Subcutaneous abdominal adipose tissue (tissue), 5 donors: Measurements from ENCODE around the gene ERVW-1.
"Not testable (repeated sequence)": the region's sequence is repeated elsewhere in the genome, so short reads cannot be mapped to it uniquely, and the experiment has no call there.

Source experiments
- H3K27ac ChIP-seq: one replicate; pipeline ENCODE4 v1.7.0; 2013; ENCODE audit warnings: low read depth, mild to moderate bottlenecking, inconsistent platforms, low read length, moderate library complexity
- H3K27me3 ChIP-seq, 5 donors: one replicate each; pipeline ENCODE4 v1.7.0; 2013; ENCODE audit warnings: low read length in 5 of 5, inconsistent platforms in 1 of 5; ENCODE audit not compliant: control insufficient read depth in 5 of 5, insufficient read depth in 4 of 5
- H3K36me3 ChIP-seq, 5 donors: one replicate each; pipeline ENCODE4 v1.7.0; 2013; ENCODE audit warnings: low read length in 5 of 5; ENCODE audit not compliant: control insufficient read depth in 5 of 5, insufficient read depth in 5 of 5
- H3K4me1 ChIP-seq, 5 donors: one replicate each; pipeline ENCODE4 v1.7.0; 2013; ENCODE audit warnings: low read length in 5 of 5, mild to moderate bottlenecking in 3 of 5, moderate library complexity in 1 of 5; ENCODE audit not compliant: control insufficient read depth in 5 of 5, insufficient read depth in 5 of 5
- H3K4me3 ChIP-seq, 5 donors: one replicate each; pipeline ENCODE4 v1.7.0; 2013; ENCODE audit warnings: low read length in 5 of 5, low read depth in 1 of 5
- H3K9ac ChIP-seq, 5 donors: one replicate each; pipeline ENCODE4 v1.7.0; 2013; ENCODE audit warnings: low read length in 5 of 5, mild to moderate bottlenecking in 4 of 5, moderate library complexity in 3 of 5
- H3K9me3 ChIP-seq, 5 donors: one replicate each; pipeline ENCODE4 v1.7.0; 2013; ENCODE audit warnings: low read length in 5 of 5; ENCODE audit not compliant: control insufficient read depth in 5 of 5
- donor health status: healthy.
- donor health status: healthy.
- donor health status: healthy.
- donor health status: healthy.
- donor health status: healthy.

ERVW-1 gene

DNA sequence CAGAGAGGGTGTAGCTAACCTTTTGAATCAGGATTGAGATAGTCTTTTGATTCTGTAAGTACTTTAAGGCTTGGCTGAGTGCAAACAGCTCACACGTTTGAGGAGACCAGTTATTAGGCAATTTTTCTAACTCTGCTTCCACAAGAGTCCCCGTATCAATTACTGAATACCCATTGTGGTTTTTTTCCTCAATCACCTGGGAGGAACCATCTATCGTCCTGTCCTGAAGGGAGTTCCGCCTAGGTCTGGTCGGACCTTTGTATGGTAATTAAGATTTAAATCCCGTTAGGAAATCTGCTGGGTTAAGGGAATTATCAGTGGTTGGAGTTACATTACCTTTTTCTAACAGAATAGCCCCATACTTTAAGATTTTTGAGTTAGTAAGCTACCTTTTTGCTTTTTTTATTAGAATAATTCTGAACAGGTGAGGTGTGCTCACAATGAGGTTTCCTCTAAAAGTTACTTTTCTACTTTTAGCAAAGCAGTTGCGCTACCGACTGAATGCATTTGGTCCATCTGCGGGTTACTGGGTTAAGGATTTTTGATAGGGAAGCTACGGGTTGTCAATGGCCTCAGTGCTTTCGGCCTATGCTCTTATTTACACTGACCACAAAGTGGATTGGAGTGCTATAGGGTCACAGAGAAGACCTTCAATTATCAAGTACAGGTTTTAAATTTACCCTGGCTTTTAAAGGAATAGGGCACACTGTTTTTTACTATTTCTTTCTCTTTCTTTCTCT is 1.7 kb downstream of the ERVW-1 start:
- H3K9me3 ChIP-seq, H3K4me1 ChIP-seq, H3K4me3 ChIP-seq, H3K27me3 ChIP-seq, H3K9ac ChIP-seq, H3K27ac ChIP-seq: not testable (repeated sequence)
- peaks cover 0 to 29% (median 4%) of the 10 kb centered on the region in 5 donors for H3K36me3 ChIP-seq

DNA sequence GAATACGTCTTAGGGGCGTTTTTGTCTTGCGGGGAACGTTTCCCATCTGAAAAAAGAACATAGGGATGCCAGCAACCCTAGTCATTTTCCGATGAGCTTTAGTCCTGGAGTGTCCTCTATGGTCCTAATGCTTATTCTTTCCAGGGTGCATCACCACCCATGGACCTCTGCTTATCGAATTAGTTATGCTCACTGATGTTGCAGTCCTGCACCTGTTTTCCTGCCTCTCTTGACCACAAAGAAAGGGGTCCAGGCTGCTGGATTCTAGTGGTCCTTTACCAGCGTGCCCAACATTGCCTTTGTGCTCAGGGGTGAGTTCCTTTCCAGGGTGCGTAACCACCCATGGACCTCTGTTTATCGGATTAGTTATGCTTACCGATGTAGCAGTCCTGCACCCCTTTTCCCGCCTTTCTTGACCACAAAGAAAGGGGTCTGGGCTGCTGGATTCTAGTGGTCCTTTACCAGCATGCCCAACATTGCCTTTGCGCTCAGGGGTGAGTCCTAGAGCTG is 2.4 kb downstream of the ERVW-1 start:
- not testable (repeated sequence) for H3K27ac ChIP-seq, H3K27me3 ChIP-seq, H3K4me1 ChIP-seq, H3K4me3 ChIP-seq, H3K9me3 ChIP-seq, H3K9ac ChIP-seq
- H3K36me3 ChIP-seq = peaks cover 0 to 29% (median 4%) of the 10 kb centered on the region in 5 donors

DNA sequence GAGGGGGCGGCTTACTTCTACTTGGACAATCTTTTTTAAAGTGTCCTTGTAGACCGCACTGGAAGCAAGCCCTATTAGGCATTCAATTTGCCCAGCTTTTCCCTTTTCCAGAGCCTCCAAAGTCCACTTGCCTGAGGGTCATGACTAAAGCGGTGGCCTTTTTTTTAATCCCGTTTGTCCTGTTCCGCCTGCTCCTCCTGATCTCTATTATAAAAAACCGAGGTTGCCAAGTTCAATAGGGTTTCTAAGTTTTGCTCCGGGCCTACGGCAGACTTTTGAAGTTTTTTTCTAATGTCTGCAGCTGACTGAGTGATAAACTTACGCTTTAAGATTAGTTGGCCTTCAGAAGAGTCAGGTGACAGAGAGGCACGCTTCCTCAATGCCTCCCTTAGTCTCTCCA is 3.8 kb downstream of the ERVW-1 start:
- not testable (repeated sequence) for H3K4me1 ChIP-seq

DNA sequence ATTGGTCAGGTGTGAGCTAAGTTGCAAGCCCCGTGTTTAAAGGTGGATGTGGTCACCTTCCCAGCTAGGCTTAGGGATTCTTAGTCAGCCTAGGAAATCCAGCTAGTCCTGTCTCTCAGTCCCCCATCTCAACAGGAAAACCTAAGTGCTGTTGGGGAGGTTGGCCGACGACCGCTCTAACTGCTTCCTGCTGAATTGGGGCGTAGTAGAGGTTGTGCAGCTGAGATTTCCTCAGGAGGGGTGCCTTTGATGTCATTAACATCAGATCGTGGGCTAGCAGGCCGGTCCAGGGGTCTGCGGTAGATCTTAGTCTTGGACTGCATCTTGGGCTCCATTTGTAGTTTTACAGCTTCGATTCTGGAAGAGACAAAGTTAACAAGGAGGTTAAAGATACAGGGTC is 9.2 kb downstream of the ERVW-1 start:
- H3K4me3 ChIP-seq, H3K9me3 ChIP-seq, H3K27me3 ChIP-seq, H3K27ac ChIP-seq, H3K9ac ChIP-seq, H3K4me1 ChIP-seq: not testable (repeated sequence)
- peaks cover 3 to 33% (median 16%) of the 10 kb centered on the region in 5 donors for H3K36me3 ChIP-seq

More for the DNA sequence above, 3.8 kb downstream of the ERVW-1 start:
- H3K36me3 ChIP-seq = peaks cover 0 to 29% (median 4%) of the 10 kb centered on the region in 5 donors
- not testable (repeated sequence) for H3K4me3 ChIP-seq, H3K9ac ChIP-seq, H3K9me3 ChIP-seq, H3K27ac ChIP-seq, H3K27me3 ChIP-seq

DNA sequence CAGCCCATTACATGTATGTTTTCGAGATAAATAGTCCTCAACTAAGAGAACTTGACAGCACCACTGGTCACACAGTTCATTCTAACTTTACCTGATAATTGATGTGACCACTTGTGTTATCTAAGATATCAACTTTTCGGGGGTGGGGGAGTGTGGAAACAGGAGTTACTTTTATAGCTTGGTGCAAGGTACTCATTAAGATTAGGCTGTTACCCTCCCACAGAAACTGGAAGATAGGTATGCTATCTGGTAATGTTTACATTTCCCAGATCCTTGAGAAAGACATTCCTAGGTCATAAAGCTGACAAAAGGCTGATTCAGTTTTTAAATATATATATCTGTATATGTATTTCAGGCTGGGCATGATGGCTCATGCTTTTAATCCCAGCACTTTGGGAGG is 11.1 kb downstream of the ERVW-1 start:
- H3K9ac ChIP-seq = no peak overlapping the region
- peaks cover 3 to 33% (median 15%) of the 10 kb centered on the region in 5 donors for H3K36me3 ChIP-seq
- no peaks in the 10 kb centered on the region for H3K9me3 ChIP-seq
- peaks cover 0 to 1% (median 0%) of the 10 kb centered on the region in 5 donors for H3K4me1 ChIP-seq
- H3K27ac ChIP-seq = no peak overlapping the region
- H3K27me3 ChIP-seq = no peaks in the 10 kb centered on the region
- H3K4me3 ChIP-seq = no peak overlapping the region

DNA sequence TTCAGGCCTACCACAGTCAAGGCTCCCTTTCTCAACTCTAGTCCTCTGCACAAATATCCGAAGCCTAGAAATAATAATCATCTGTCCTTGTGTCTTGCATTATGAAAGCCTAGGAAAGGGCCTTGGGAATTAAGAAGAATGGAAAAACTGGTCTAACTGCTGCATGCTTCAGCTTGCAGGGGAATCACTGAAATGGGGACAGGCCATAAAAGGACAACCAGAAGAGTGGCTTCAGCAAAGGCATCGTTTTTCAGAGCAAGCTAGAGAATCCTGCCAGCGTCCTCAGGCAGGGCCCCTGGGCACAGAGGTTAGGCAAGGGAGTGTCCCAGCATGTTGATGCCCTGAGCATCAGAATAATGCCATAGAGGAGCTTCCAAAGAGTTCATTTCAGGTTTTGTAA is 13.2 kb downstream of the ERVW-1 start:
- no peak overlapping the region for H3K9ac ChIP-seq
- H3K4me1 ChIP-seq = peaks cover 0 to 12% (median 8%) of the 10 kb centered on the region in 5 donors
- no peak overlapping the region for H3K27ac ChIP-seq
- H3K4me3 ChIP-seq = no peak overlapping the region
- no peaks in the 10 kb centered on the region for H3K27me3 ChIP-seq
- peaks cover 3 to 33% (median 15%) of the 10 kb centered on the region in 5 donors for H3K36me3 ChIP-seq
- no peaks in the 10 kb centered on the region for H3K9me3 ChIP-seq

DNA sequence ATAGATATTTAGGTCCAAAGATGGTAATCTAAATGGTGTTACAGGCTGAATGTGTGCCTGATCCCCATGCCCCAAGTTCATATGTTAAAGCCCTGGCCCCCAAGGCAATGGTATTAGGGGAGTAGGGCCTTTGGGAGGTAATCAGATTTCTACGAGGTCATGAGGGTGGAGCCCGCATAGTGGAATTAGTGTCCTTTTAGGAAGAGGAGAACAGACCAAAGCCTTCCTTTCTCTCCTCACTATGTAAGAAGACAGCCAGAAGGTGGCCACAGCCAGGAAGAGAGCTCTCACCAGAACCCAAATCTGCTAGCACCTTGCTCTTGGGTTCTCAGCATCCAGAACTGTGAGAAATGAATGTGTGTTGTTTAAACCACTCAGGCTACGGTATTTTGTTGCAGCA is 15.2 kb downstream of the ERVW-1 start:
- Histone ChIP-seq H3K36me3 (peaks cover 7 to 43% (median 15%) of the 10 kb centered on the region in 5 donors), H3K4me1 (peaks cover 0 to 12% (median 8%) of the 10 kb centered on the region in 5 donors), H3K4me3 (no peak overlapping the region), H3K27ac (no peak overlapping the region), H3K9me3 (no peaks in the 10 kb centered on the region), H3K27me3 (no peaks in the 10 kb centered on the region), H3K9ac (no peak overlapping the region)

DNA sequence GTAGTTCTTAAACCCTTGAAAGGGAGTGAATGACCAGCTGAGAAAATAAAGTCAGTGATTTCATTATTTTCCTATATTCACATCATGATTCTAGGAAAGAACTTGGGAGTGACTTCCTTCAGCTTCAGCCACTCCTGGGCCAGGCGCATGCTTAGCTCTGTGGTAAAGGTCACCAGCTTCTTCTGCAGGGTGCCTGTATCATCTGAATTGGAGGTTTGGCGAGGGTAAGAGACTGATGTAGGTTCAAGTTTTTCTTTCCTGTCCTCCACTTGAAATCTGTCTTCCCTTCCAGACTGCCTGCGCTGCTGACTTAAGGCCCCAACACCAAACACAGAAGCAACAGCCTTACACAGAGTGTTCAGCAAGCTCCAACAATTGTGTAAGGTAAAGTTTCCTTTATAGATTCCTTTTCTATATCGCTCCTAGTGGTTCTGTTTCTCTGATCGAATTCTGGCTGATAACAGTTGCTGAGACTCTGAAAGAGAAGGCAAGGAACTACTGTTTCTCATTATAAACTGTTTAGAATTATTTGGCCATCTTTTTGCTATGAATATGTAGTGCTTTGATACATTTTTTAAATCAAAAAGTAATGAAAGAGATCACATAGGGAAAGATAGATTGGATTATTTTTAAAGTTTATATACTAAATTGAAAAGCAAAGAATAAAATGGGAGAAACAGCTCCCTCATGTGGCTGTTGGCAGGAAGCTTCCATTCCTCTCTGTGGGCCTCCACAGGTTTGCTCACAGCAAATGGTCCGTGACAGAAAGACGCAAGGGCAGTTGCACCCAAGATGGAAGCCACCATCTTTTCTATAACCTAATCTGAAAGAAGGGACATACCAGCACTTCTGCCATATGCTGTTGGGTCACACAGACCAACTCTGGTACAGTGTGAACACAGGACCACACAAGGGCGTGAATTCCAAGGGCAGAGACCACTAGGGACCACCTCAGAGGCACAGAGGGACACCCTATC is 16.4 kb downstream of the ERVW-1 start:
- Histone ChIP-seq H3K9ac (peak overlapping the region in 2 of 5 donors; percentile 21 to 48), H3K36me3 (peaks cover 6 to 45% (median 17%) of the 10 kb centered on the region in 5 donors), H3K27me3 (no peaks in the 10 kb centered on the region), H3K4me3 (no peak overlapping the region), H3K4me1 (peaks cover 0 to 14% (median 8%) of the 10 kb centered on the region in 5 donors), H3K9me3 (no peaks in the 10 kb centered on the region), H3K27ac (peak overlapping the region; percentile 17)

DNA sequence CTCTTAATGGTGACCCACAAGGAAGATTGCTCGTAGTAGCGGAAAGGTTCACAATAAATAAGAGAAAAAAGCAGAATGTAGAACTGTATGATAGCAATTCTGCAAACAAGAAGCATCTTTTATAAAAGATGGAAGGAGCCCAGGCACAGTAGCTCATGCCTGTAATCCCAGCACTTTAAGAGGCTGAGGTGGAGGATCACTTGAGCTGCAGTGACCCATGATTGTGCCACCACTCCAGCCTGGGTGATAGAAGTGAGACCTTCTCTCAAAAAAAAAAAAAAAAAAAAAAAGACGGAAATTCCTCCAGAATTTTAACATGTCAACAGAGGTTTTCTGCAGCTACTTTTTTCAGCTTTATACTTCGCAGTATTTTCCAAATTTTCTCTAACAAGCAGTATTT is 17.2 kb downstream of the ERVW-1 start:
- peaks cover 11 to 47% (median 21%) of the 10 kb centered on the region in 5 donors for H3K36me3 ChIP-seq
- H3K9me3 ChIP-seq = no peaks in the 10 kb centered on the region
- no peaks in the 10 kb centered on the region for H3K27me3 ChIP-seq
- peaks cover 0 to 17% (median 8%) of the 10 kb centered on the region in 5 donors for H3K4me1 ChIP-seq
- H3K27ac ChIP-seq = peak overlapping the region; percentile 17
- H3K9ac ChIP-seq = peak overlapping the region in 1 of 5 donors; percentile 4
- H3K4me3 ChIP-seq = no peak overlapping the region

DNA sequence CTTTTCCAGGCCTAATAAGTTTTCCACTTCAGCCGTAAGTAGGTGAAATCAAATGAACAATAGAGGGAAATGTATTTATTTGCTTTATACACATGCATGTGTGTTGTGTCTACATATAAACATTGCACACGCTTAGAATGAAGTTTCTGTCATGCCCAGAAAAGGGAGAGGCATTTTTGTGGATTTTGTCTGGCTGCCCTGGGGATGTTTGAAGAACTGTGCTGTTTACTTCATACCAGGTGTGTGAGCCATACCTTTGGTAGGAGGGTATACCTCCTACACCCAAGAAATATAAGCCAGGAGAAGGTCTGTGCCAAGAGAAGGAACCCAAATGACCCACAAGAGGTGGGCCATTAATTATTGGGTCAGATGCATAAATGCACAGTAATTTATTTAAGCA is 17.6 kb downstream of the ERVW-1 start:
- Histone ChIP-seq H3K9me3 (no peaks in the 10 kb centered on the region), H3K27me3 (no peaks in the 10 kb centered on the region), H3K4me1 (peaks cover 0 to 17% (median 8%) of the 10 kb centered on the region in 5 donors), H3K36me3 (peaks cover 15 to 47% (median 23%) of the 10 kb centered on the region in 5 donors), H3K27ac (no peak overlapping the region), H3K9ac (peak overlapping the region in 1 of 5 donors; percentile 4), H3K4me3 (no peak overlapping the region)
